Metanephros (tissue), 2 donors: ENCODE measurements around the gene TAF11L9. TPM values are rescaled to one million over a fixed set of nuclear protein-coding genes. Genes with fewer than 3 reads are reported as not detected.

Experiments used
- small RNA-seq: library from RNA; depleted of rRNA; stranded (forward); fragments of <200 nt; gene quantifications from one replicate; pipeline ENCODE3, GENCODE V24; 2014; ENCODE audit warnings: low replicate concordance
- total RNA-seq: library from RNA; depleted of rRNA; stranded (reverse); fragments of >200 nt; gene quantifications from one replicate; pipeline ENCODE4 v1.2.3, GENCODE V29; 2014

TAF11L9 gene
- total RNA-seq, result not detected

DNA sequence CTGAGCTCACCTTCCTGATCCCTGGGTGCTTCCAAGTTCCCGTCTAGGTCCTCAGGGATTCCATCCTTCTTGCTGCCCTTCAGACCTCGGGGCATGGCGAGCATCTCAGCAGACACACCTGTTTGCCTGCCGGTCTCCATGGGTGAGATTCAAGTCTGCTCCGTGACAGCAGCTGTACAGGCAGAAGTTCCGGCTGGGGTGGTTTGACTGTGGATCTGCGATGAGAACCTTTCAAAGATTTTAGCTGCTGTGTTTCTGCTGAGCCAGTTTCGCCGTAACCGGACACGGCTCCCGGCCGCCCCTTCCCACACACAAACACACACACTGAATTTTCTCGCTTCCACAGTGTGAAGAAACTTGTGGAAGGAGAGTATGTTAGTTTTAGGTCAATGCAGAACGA, at the start of gene TAF11L9:
Gene TAF11L9, minus strand, starts transcription at position 140 of the 400 bp plus-strand sequence.

DNA sequence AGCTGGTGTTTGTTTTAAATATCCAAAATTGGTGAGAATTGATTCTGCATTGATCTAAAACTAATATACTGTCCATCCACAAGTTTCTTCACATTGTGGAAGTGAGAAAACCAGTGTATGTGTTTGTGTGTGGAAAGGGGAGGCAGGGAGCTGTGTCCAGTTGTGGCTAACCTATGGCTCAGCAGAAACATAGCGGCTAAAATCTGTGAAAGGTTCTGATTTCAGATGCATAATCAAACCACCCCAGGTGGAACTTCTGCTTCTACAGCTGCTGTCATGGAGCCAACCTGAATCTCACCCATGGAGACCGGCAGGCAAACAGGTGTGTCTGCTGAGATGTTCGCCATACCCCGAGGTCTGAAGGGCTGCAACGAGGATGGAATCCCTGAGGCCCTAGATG, 40.0 kb upstream of the TAF11L9 start, which contains the start of gene TAF11L14:
Gene TAF11L14, plus strand, starts transcription at position 301 of the 400 bp plus-strand sequence.

DNA sequence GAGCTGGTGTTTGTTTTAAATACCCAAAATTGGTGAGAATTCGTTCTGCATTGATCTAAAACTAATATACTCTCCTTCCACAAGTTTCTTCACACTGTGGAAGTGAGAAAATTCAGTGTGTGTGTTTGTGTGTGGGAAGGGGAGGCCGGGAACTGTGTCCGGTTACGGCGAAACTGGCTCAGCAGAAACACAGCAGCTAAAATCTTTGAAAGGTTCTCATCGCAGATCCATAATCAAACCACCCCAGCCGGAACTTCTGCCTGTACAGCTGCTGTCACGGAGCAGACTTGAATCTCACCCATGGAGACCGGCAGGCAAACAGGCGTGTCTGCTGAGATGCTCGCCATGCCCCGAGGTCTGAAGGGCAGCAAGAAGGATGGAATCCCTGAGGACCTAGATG, 37.6 kb upstream of the TAF11L9 start, which contains the start of gene TAF11L13:
Gene TAF11L13, plus strand, starts transcription at position 301 of the 400 bp plus-strand sequence.

DNA sequence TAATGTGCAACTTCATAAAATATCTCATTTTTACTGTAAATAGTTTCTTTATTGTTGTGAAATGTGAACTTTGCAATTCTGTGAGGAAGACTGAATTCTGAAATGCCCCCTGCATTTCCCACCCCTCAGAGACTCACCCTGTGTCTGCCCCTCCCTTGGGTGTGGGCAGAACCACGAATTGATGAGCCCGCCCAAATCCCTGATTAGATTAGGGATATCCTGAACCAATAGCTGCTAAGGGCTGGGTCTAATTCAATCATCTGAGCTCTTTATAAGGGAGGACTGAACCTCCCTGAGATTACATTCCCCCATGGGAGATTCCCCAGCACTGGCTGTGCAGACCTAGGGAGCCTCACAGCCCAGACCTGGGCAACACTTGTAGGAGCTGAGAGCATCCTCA, 15.9 kb upstream of the TAF11L9 start, which contains the start of gene TAF11L12:
Gene TAF11L12, plus strand, starts transcription at position 301 of the 400 bp plus-strand sequence.

DNA sequence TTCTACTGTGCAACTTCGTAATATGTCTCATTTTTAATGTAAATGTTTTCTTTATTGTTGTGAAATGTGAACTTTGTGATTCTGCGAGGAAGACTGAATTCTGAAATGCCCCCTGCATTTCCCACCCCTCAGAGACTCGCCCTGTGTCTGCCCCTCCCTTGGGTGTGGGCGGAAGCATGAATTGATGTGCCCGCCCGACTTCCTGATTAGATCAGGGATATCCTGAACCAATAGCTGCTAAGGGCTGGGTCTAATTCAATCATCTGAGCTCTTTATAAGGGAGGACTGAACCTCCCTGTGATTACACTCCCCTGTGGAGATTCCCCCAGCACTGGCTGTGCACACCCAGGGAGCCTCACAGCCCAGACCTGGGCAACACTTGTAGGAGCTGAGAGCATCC, 9.7 kb upstream of the TAF11L9 start, which contains the start of gene TAF11L11:
Gene TAF11L11, plus strand, starts transcription at position 304 of the 400 bp plus-strand sequence.

DNA sequence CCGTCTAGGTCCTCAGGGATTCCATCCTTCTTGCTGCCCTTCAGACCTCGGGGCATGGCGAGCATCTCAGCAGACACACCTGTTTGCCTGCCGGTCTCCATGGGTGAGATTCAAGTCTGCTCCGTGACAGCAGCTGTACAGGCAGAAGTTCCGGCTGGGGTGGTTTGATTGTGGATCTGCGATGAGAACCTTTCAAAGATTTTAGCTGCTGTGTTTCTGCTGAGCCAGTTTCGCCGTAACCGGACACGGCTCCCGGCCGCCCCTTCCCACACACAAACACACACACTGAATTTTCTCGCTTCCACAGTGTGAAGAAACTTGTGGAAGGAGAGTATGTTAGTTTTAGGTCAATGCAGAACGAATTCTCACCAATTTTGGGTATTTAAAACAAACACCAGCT, 3.5 kb upstream of the TAF11L9 start, which contains the start of gene TAF11L10:
Gene TAF11L10, minus strand, starts transcription at position 101 of the 400 bp plus-strand sequence.

DNA sequence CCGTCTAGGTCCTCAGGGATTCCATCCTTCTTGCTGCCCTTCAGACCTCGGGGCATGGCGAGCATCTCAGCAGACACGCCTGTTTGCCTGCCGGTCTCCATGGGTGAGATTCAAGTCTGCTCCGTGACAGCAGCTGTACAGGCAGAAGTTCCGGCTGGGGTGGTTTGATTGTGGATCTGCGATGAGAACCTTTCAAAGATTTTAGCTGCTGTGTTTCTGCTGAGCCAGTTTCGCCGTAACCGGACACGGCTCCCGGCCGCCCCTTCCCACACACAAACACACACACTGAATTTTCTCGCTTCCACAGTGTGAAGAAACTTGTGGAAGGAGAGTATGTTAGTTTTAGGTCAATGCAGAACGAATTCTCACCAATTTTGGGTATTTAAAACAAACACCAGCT, 3.3 kb downstream of the TAF11L9 start, which contains the start of gene TAF11L8:
Gene TAF11L8, minus strand, starts transcription at position 101 of the 400 bp plus-strand sequence.

DNA sequence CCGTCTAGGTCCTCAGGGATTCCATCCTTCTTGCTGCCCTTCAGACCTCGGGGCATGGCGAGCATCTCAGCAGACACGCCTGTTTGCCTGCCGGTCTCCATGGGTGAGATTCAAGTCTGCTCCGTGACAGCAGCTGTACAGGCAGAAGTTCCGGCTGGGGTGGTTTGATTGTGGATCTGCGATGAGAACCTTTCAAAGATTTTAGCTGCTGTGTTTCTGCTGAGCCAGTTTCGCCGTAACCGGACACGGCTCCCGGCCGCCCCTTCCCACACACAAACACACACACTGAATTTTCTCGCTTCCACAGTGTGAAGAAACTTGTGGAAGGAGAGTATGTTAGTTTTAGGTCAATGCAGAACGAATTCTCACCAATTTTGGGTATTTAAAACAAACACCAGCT, 8.5 kb downstream of the TAF11L9 start, which contains the start of gene TAF11L7:
Gene TAF11L7, minus strand, starts transcription at position 101 of the 400 bp plus-strand sequence.

Small RNA genes within 50 kb of the gene (small RNA-seq; reads per million reads assigned to genes)
- gene AC233724.3, result not detected
- not detected for gene AC233724.4
- not detected for gene AC233724.6
- gene AC233724.7, result not detected

Other genes with a start within 250 kb of the TAF11L9 start
- gene TAF11L2, start 96.2 kb downstream of the TAF11L9 start, total RNA-seq, result 0.41 TPM
- not detected for gene TAF11L3, start 76.0 kb downstream of the TAF11L9 start, total RNA-seq
- not detected for gene TAF11L4, start 72.6 kb downstream of the TAF11L9 start, total RNA-seq
- not detected for gene TAF11L5, start 69.2 kb downstream of the TAF11L9 start, total RNA-seq
- not detected for gene TAF11L6, start 65.7 kb downstream of the TAF11L9 start, total RNA-seq
- gene TAF11L7, start 8.6 kb downstream of the TAF11L9 start, total RNA-seq, result not detected
- gene TAF11L8, start 3.4 kb downstream of the TAF11L9 start, total RNA-seq, result not detected
- gene TAF11L10, start 3.4 kb upstream of the TAF11L9 start, total RNA-seq, result not detected
- not detected for gene TAF11L11, start 9.8 kb upstream of the TAF11L9 start, total RNA-seq
- not detected for gene TAF11L12, start 16.0 kb upstream of the TAF11L9 start, total RNA-seq
- not detected for gene TAF11L13, start 37.7 kb upstream of the TAF11L9 start, total RNA-seq
- gene TAF11L14, start 40.1 kb upstream of the TAF11L9 start, total RNA-seq, result not detected